HG02759 (cell line): Measurements from ENCODE around the gene TMCO1.
"Not testable (repeated sequence)": the region's sequence is repeated elsewhere in the genome, so short reads cannot be mapped to it uniquely, and the experiment has no call there.

ENCODE experiments used
- ATAC-seq: cut with Tn5 transposase; IDR thresholded peaks from one replicate; pipeline ENCODE4 v1.9.1; 2021; ENCODE audit warnings: mild to moderate bottlenecking, moderate library complexity; ENCODE audit not compliant: unreplicated experiment

TMCO1 gene

DNA sequence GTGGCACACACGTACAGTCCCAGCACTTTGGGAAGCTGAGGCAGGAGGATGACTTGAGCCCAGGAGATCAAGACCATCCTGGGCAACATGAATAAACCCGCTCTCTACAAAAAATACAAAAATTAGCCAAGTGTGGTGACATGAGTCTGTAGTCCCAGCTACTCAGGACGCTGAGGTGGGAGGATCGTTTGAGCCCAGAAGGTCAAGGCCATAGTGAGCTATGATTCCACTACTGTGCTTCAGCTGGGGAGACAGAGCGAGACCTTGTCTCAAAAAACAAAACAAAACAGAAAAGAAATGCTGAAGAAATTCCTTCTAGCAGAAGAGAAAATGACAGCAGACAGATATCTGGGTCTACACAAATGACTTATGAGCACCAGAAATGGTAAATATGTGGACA lies 80.6 kb downstream of the TMCO1 start:
- ATAC-seq = no peak

DNA sequence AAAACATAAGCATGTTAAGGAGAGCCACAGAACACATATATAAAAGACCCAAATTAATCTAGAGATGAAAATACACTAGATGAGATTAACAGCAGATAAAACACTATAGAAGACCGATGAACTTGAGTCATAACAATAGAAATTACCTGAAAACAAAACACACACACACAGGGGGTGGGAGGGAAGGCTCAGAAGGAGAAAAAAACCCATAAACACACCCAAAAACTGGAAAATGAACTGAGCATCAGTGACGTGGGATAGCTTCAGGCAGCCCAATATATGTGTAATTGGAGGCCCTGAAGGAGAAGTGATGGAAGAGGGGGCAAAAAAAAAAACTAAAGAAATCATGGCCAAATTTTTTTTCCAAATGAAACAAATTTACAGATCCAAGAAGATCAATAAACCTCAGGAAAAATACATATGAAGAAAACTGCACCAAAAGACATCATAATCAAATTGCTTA lies 81.7 kb downstream of the TMCO1 start:
- peak; percentile 35 for ATAC-seq

DNA sequence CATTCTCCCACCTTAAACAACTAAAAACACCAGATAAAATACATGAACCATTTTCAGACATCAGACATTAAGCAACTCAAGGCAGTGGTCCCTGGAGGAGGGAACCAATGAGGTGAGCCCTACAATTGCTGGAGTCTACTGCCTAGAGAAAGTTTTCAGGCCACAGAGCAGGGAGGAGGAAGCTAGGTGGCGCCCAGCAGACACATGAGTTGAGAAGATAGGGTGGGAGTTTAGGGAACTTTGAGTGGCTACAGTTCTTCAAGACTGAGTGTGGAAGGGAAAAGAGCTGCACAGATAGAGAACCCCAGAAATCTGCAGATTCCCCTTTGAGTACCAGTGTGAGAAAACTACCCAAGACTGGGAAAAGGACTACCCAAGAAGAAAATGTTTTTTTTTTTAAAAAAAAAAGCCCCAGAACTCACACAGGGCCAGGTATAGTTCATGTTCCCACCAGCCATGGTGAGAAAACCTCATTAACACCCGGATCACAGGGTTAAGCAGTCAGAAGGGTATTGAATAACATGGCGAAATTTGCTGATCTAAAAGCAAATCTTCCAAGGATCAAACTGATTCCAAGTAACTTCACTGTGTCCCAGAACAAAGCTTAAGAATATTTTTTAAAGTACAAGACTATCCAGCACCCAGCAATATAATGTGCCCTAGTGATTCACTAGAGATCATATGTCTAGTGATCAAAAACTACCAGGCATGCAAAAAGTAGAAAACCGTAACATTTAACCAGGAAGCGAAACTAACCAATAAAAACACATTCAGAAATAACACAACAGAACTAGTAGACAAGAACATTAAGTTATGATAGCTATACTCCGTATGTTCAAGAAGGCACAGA lies 82.3 kb downstream of the TMCO1 start:
- peak; percentile 74 for ATAC-seq

DNA sequence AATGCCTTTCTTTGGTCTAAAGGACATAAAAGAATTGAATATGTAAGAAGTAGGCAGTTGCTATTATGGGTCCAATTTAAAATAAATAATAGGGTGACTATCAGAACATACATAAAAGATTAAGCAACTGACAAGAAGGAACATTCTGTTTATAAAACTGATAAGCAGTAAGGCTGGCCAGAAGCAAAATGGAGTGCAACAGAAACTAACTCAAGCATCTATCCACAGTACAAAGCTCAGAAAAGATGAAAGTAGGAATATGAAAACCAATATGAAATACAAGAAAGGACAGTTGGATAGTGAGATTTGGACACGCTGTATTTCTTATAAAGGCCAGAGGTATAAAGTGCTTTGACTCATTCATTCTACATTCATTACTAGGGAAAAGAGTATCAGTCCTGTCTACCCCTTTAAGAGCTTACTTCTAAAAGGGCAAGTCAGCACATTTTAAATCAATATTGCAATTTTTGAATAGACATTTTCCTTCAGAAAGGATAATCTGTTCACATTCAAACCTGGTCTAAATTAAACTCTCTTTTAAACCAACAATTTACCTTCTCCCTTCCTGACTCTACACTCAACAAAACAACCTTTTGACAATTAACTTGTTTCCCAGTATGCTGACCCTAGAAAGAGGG lies 84.7 kb downstream of the TMCO1 start:
- no peak for ATAC-seq

DNA sequence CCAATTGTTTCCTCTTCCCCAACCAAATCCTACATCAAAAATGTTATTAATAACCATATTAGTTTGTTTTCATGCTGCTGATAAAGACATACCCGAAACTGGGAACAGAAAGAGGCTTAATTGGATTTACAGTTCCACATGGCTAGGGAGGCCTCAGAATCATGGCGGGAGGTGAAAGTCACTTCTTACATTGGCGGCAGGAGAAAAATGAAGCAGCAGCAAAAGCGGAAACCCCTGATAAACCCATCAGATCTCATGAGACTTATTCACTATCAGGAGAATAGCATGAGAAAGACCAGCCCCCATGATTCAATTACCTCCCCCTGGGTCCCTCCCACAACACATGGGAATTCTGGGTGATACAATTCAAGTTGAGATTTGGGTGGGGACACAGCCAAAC lies 87.9 kb downstream of the TMCO1 start:
- not testable (repeated sequence) for ATAC-seq

DNA sequence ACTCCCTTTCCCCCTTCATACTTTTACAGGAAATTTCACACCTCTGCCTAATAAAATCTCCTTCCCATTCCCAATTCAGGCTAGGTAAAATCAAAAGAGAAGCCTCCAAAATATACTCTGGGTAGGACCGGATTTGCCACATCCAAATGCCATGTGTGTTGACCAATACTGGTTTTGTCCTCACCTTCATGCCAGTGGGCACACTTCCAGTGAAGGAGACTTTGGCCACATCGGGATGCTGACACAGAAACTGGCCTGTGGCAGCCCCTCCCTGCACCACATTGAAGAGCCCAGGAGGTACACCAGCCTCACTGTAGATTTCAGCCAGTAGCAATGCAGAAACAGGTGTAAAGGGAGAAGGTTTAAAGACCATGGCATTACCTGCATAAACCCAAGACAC lies 88.4 kb downstream of the TMCO1 start:
- no peak for ATAC-seq

DNA sequence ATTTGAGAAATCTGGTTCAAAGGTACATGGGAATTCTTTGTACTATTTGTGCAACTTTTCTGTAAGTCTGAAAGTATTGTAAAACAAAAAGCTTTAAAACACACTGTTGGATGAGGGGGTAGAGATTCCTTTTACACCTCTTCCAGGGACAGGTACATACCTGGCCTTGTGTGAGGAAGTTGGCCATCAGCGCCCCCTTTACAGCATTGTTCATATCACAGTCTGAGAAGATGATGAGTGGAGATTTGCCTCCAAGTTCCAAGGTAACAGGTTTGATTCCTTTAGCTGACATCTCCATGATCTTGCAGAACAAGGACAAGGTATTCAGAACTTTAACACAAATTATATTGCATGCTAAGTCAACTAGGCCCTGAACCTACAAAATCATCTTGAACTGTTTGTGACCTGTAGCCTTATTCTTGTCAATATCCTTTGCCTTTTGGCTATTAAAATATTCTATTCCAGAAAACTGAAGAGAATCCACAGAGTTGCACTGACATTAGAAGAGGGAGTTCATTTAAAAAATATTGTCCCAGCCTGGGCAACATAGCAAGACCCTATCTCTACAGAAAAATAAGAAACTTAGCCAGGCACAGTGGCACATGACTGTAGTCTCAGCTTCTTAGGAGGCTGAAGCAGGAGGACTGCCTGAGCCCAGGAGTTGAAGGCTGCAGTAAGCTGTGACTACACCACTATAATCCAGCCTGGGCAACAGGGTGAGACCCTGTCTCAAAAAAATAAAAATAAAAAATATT lies 89.2 kb downstream of the TMCO1 start:
- ATAC-seq = no peak

DNA sequence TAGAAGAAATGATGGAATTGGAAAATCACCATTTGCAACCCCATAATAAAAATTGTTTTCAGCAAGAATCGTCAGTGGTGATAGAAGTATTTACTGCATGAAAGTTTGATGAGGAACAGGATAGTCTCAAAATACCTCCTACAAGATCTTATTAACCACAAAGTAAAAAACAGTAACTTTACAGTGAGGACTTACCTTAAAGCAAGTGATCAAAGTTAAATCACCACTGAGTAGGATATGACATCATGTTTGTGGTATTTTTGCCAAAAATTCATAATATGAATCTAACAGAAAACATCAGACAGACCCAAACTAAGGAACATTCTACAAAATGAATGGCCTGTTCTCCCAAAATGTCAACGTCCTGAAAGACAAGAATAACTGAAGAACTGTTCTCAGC lies 90.2 kb downstream of the TMCO1 start:
- ATAC-seq = no peak
